GM19467 (cell line): ENCODE results near the gene ITGAV.

Experiments used
- ATAC-seq: cut with Tn5 transposase; IDR thresholded peaks from one replicate; pipeline ENCODE4 v1.9.1; 2021; ENCODE audit warnings: mild to moderate bottlenecking, moderate library complexity; ENCODE audit not compliant: unreplicated experiment

The ITGAV gene

DNA sequence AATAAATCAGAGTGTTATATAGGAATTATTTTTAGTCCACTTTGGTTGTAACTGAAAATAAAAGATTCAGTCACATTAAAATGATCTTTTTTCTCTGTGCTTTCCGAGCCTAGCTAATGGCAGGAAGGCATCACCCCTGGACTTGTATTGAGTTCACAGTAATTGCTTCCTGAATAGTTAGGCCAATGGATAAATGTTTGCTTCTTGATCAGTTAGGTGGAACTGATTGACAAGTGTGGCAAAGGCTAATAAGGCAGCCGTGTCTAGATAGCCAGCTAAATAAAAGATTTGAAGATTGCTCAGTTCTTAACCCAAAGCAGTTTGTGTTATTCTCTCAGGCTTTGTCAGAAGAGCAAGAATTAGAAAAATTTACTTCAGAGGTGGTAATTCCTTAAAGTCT is 124.8 kb downstream of the ITGAV start:
- ATAC-seq: no peak

DNA sequence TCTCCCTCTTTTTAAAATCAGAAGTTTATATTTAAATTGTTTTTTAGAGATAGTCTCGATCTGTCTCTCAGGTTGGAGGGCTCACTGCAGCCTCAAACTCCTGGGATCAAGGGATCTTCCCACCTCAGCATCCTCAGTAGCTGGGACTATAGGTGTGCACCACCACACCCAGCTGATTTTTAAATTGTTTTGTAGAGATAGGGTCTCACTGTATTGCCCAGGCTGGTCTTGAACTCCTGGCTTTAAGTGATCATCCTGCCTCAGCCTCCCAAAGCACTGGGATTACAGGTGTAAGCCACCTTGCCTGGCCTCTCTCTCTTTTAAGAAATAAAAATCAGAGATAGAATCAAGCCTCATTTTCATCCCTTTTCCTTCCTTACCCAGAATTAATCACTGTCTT is 126.1 kb downstream of the ITGAV start:
- no peak for ATAC-seq

DNA sequence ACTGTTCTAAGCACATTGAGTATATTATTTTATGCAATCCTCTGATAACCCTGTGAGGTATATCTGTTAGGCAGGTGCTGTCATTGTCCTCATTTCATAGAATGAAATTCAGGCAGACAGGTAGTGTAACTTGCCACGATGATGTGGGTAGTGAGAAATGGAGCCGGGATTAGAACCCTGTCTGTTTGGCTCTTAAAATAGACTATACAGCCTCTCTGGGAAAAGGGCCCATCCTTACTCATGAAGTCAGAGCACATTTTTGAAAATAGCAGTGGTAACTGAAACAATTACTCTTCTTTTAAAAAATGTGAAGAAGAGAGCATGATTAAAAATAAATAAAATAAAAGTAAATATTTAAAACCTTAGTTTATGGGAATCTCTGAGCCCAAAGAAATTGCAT is 127.0 kb downstream of the ITGAV start:
- ATAC-seq: no peak

DNA sequence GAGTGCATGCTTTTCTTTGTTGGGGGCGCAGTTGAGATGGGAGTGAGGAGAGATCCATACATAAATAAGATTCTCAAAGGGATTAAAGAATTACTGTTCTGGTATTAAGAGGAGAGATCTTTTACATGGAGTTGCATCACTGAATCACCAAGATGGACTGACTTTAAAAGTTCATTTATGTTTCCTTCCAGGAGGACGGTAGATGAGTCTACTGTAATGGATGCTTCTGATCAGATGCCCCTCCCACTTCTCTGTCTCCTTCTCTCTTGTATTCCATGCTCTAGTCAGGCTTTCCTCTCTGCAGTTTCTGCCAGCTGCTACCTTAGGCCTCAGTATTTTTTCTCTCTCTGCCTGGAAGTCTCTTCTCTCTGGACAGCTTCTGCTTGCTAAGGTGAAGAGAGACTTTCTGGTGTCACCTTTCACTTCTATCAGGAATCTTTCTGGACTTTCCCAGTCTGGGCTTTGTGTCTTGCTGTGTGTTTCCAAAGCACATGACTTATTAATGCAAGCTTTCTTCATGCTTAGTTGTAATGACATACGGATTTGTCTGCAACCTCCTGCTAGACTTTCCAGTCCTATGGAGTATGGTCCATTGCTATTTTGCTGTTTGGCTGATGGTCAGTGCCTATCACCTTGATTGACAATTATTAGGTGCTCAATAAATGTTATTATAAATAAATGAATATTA is 127.6 kb downstream of the ITGAV start:
- no peak for ATAC-seq

DNA sequence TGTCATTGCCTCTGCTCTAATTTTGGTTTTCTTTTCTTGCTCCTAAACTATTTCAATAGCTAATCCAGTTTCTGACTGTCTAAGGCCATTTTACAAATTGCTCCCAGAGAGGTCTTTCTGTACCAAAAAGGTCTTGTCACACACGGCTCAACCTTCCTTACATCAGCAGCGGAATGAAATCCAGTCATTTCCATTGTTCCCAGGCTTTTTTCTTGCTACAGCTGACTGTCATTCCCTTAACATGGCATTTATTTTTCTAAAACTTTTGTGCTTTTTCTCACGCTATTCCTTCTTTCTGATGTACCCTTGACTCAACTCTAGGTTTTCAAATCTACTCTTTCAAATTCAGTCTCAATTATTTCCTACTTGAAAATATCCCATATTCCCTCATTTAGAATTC is 128.3 kb downstream of the ITGAV start:
- ATAC-seq: no peak

DNA sequence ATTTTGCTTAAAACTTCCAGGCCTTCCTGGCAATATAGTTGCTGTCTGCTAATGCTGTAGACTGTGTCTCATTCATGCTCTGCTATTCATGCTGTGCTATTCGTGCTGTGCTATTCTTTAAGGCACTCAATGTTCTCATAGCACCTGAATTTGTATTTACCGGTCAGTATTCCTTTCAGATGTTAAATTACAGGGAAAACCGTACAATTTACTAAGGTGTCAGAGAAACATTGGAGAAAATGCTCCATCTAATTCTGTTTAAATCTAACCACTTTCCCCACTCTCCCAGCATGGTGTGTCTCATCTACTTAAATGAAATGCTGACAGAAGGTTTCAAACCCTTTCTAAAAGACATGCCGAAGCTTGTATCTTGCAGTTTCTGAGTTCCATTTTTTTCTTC is 129.0 kb downstream of the ITGAV start:
- no peak for ATAC-seq

DNA sequence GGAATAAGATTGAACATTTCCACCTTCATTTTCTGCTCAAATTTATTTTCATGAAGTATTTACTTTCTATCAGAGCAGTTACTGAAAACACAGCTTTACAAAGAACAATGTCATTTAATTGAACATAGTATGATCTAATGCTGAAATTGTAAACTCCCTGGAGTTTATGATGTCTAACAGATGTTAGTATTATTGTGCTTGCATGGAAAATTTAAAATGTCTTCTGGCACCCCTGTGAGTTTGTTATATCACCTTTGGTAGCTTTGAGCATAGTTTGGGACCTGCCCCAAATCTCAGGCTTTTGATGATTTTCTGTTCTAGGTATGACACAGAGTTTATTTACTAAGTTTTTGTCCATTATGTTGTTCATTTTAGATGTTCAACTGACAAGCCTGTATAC is 132.1 kb downstream of the ITGAV start:
- no peak for ATAC-seq

DNA sequence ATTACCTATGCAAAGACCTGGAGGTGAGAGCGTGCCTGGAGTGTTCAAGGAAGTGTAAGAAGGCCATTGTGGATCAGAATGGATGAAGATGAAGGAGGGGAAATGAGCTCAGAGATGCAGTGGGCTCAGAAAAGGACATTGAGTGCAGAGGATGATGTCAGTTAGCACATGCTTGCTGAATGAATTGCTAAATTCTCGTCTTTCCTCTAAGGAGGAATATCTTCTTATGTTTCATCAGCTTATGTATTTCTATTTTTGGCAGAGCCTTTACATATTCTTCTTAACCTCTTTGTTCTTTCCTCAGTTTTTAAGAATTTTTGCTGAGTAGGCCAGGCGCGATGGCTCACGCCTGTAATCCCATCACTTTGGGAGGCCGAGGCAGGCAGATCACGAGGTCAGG is 134.9 kb downstream of the ITGAV start:
- ATAC-seq: no peak

DNA sequence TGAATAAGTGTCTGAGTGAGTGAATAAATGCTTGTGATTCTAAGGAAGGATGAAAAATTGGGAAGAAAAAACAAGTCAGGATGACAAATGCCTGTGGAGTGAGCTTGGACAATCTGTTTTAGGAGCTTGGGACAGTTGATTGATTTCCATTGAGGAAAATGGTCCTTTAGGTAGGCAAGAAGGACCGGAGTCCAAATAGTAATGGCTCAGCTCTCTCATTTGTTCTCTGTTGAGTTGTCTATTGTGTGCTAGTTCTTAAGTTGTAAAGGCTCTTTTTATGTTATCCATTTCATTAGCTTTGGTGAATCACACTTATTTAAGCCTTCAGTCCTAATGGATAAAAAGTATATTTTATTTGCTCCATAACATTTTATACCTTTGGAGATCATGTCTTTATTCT is 135.9 kb downstream of the ITGAV start:
- ATAC-seq: no peak

DNA sequence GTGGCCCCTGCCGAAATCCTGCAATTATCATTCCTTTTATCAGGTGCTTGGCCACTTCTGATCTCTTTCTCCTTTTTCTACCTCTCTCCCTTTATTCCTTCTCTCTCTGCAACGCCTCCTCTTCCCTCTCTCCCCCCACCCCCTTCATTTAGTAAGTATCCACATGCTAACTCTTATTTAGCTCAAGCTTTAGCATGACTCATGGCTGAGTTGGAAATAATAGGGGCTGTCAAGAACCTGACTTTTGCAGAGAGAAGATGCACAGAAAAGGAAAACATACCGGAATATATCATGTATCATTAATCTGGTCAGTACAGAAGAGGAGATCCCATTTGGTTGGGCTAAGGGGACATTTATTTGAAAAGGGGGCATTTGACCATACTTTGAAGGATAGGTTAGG is 137.1 kb downstream of the ITGAV start:
- no peak for ATAC-seq

DNA sequence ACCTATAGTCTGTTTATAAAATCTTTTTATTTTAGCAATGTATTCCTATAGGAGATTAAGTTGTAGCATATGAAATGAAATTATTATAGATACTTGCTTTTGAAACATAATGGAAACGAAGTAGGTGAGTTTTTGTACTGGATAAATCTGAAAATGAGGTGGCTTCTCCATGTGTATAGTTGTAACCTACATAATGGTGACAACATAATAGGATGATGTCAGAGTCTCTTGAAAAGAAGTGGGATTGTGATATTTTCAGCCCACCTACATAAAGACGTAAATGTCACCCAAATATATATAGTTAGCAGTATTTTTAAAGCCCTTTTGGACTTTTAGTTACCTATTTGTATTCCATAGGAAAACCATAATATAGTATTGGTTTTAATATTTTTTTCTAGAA is 138.8 kb downstream of the ITGAV start:
- no peak for ATAC-seq
